Measurements from ENCODE around the gene AKT3. TPM values are rescaled to one million over a fixed set of nuclear protein-coding genes. Genes with fewer than 3 reads are reported as not detected.

Gene AKT3
- total RNA-seq, 4 donors from 2014 or later = 29.7 to 77.2 (median 37.4) TPM

DNA sequence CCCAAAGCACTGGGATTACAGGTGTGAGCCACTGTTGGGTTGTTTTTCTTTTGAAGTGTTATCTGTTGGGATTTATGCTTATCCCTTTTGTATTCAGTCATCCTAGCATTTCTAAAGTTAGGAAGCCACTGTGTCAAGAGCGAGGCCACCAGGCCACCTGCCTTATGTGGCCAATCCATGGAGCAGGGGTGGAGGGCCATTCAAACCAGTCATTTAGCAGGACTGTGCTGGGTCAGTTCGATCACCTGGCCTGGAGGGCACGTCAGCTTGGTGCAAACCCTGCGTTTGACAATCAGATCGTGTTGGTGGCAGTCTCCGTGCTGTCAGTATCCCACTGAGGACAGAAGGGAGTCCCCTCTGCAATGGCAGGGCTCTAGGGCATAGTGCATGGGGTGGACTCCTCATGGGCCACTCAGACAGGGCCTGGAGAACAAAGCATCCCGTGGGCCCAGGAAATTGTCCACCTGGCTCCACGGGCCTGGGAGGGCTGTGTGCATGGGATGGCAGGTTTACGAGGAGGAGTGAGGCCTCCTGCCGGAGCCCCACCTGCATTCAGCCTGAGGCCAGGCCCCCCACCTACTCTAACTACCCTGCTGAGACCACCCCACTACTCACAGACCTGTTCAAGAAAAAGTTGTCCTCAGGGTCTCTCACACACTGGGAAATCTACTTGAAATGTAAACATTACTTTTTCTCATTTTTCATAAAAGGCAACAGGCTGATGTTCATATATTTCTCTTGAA lies 351.9 kb downstream of the AKT3 start:
- ATAC-seq (ENCODE audit: low FRiP score) = no peak
- TF ChIP-seq, protein P1, sequence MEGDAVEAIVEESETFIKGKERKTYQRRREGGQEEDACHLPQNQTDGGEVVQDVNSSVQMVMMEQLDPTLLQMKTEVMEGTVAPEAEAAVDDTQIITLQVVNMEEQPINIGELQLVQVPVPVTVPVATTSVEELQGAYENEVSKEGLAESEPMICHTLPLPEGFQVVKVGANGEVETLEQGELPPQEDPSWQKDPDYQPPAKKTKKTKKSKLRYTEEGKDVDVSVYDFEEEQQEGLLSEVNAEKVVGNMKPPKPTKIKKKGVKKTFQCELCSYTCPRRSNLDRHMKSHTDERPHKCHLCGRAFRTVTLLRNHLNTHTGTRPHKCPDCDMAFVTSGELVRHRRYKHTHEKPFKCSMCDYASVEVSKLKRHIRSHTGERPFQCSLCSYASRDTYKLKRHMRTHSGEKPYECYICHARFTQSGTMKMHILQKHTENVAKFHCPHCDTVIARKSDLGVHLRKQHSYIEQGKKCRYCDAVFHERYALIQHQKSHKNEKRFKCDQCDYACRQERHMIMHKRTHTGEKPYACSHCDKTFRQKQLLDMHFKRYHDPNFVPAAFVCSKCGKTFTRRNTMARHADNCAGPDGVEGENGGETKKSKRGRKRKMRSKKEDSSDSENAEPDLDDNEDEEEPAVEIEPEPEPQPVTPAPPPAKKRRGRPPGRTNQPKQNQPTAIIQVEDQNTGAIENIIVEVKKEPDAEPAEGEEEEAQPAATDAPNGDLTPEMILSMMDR (IDR thresholded peaks at IDR 0.05) = no peak
- DNase-seq (ENCODE audit: low spot score) = no peak

DNA sequence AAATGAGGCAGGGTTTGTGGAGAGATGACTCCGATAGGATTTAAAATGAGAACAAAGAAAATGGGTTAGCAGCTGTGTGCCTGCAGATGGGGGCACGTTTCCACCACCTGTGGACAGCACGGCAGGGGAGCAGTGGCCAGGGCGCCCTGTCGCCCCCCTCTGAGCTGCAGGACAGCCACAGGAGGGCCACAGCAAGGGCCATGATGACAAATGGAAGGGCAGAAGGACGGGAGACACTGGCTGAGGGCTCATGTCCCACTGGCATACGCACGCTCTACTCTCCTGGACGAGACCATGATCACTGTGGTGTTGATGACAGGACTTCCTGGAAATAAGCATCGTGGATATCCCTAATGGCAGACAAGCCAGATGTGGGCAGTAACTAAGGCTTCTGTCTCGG lies 353.2 kb downstream of the AKT3 start:
- ATAC-seq (ENCODE audit: low FRiP score) = no peak
- TF ChIP-seq, protein P1 (IDR thresholded peaks at IDR 0.05) = no peak
- no peak for DNase-seq (ENCODE audit: low spot score)

DNA sequence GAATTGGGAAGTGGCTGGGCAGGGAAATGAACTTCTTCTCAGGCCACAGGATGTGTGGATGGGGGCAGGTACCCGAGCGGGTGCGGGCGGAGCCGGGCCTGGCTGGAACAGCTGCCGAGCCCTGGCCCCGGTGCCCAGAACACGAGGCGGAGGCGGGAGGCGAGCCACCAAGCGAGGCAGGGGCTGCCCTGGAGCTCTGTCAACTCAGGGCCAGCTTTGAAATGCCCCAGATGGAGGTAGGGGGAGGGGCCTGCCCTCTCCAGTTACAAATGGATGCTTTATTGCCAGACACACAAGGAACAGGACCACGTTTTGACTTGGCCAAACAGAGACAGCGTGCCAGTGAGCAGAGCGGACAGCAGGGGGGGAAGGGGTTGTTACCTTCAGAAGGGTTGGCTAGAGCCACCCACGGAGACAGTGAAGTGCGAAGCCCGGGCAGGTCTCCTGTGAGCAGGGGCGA lies 353.8 kb downstream of the AKT3 start:
- ATAC-seq (ENCODE audit: low FRiP score) (no peak), DNase-seq (ENCODE audit: low spot score) (no peak)
- TF ChIP-seq, protein P1 (IDR thresholded peaks at IDR 0.05) = no peak

DNA sequence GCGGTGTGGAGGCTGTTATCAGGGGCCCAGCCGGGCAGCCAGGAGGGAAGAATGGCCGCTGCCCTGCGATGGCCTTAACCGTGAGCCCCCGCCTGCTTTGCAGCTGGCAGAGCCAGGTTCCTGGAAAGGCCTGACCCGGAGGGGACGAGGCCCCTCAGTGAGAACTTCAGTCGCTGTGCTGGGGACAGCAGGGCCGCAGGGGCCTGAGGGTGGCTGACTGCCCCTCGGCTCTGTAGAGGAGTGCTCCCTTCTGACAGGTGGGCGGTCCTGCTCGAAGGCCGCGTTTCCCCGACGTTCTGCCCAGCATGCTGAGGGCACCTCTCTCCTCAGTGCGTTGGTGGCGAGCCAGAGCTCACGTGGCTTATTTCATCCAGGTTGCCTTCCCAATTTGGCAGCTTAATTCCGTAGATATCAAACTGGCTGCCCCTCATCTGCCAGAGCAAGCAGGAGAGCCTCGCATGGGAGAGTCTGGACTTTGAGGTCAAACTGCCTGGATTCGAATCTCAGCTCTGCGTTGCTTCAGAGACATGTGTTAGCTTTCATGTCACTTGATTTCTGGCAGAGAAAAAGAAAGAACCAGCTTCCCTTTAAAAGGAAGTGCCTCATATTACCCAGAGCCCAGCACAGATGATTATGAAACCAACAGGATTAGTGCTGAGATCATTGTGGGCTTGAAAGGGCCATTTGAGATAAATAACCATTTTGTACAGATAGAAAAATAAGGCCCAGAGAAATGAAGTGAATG lies 354.4 kb downstream of the AKT3 start:
- TF ChIP-seq, protein P1 (IDR thresholded peaks at IDR 0.05) = no peak
- ATAC-seq (ENCODE audit: low FRiP score) (no peak), DNase-seq (ENCODE audit: low spot score) (no peak)

DNA sequence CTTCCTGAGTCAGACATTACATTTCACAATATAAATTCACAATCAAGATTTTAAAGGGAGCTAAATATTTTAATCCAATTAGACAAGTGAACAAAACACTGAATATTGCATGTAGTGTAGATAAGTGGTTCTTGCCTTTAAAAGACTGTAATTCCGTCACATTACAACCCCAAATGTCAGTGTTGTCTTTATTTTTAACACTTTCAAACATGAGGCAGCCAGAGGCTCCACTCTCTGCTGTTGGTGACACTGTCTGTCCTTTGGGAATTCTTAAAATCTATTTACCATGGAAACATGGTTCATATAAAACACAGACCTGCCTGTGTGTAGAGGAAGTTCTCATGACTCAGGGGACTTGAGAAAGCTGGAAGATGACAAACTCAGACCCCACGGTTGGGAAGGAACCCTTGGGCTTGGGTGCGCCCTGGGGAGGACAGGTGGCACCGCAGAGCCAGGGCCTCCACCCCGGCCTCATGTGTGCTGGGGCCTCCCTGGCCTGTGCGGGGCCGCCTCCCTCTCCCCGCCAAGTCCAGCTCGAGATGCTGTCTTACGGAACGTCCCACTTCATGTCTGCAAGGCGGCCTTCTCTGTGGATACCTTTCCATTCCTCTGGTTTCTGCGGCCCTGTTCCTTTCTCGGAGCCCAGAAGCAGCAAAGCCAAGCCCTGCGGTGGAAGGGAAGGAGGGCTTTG lies 355.2 kb downstream of the AKT3 start:
- DNase-seq (ENCODE audit: low spot score) (no peak), ATAC-seq (ENCODE audit: low FRiP score) (no peak)
- TF ChIP-seq, protein P1 (IDR thresholded peaks at IDR 0.05) = no peak

DNA sequence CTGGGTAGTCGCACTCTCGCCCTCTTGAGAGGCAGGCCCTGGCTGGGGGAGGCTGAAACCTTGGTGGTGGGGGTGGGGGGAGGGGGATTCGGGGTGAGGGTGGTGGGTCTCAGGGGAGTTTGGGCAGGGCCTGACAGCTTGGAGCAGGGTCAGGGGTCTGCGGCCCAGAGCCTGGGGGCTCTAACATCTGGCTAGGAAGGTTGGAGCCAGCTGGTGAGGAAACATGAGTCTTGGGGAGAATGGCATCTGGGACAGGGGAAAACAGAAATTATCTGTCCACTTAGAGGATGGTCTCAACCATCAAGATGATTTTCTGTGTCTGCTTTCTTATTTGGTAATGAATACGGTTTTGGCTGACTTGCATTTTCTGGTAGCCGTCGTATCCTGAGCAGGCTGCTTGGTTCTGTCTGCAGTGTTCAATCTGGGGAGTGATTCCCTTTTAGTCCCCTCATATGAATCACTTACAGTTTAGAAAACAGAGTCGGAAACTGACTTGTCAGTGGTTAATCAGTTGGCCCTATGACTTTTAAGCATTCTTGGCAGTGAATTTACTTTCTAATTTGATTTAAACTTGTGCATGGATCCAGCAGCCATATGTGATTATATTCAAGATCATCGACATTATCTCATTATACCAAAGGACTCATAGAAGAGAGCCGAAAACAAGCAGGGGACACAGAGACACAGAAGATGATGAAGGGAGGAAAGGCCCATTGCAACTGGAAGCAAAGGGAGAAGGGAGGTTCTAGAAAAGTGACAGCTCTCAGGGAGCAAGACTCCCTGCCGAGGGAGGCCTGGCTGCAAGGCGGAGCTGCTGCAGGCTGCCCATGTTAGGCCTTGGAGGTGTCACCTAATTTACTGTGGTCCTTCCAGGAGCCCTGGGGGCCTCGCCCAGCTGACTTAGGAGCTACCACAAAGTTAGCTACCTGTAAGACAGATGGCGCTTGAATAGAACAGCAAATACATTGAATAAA lies 356.6 kb downstream of the AKT3 start:
- ATAC-seq (ENCODE audit: low FRiP score) = no peak
- DNase-seq (ENCODE audit: low spot score) = no peak
- TF ChIP-seq, protein P1 (IDR thresholded peaks at IDR 0.05) = no peak
